Stimulated activated CD4-positive, alpha-beta T cell treated with anti-CD3 and anti-CD28 coated beads, Interleukin-2, amount 100 ng/mL, for 48 hours (primary cell): ENCODE data around the gene LAMC2.
"Not testable (repeated sequence)": the region's sequence is repeated elsewhere in the genome, so short reads cannot be mapped to it uniquely, and the experiment has no call there.

Experiments
- DNase-seq, 2 donors: peaks; one replicate each; pipeline ENCODE4 v3.0.0-alpha.2; 2020

LAMC2 gene

GRCh38 chr1:183239793-183240525 lies 53.9 kb downstream of the LAMC2 start:
- no peak for DNase-seq

DNA sequence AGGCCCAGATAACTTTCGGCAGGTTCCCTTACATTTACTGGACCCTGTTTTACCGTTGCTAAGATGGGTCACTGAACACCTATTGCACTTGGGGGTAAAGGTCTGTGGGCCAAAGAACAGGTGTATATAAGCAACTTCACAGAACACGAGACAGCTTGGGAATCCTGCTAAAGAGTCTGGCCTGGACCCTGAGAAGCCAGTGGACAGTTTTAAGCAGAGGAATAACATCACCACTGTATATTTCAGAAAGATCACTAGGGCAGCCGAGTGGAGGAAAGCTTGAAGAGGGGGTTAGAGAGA lies 54.4 kb downstream of the LAMC2 start:
- DNase-seq = no peak

DNA sequence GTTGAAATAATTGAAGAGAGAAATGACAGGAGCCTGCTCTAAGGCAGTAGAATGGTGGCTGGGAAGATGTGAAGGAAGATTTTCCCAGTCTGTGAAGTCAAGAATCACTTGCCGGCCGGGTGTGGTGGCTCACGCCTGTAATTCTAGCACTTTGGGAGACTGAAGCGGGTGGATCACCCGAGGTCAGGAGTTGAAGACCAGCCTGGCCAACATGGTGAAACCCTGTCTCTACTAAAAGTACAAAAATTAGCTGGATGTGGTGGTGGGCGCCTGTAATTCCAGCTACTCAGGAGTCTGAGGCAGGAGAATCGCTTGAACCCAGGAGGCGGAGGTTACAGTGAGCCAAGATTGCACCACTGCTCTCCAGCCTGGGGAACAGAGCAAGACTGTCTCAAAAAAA lies 54.8 kb downstream of the LAMC2 start:
- not testable (repeated sequence) for DNase-seq

DNA sequence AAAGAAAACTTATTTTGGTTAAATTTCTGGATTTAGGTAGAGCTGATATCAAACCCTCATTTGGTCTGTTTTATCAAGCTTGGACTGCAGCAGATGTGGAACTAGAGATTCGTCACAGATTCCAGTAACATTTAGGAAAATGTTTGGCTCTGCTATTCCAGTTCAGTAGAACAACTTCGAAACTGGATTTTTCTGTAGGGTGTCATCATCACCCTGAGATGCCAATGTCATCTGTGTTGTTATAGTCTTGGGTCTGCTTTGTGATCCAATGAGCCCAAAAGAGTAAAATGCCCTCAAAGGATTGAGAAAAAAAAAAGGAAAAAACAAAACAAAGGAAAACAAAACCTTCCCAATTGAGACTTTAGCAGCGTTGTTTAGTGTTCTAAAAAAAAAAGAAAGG lies 55.4 kb downstream of the LAMC2 start:
- DNase-seq = no peak

- no peak for DNase-seq
These were observed 56.5 kb downstream of the LAMC2 start for GRCh38 chr1:183242556-183242955.

DNA sequence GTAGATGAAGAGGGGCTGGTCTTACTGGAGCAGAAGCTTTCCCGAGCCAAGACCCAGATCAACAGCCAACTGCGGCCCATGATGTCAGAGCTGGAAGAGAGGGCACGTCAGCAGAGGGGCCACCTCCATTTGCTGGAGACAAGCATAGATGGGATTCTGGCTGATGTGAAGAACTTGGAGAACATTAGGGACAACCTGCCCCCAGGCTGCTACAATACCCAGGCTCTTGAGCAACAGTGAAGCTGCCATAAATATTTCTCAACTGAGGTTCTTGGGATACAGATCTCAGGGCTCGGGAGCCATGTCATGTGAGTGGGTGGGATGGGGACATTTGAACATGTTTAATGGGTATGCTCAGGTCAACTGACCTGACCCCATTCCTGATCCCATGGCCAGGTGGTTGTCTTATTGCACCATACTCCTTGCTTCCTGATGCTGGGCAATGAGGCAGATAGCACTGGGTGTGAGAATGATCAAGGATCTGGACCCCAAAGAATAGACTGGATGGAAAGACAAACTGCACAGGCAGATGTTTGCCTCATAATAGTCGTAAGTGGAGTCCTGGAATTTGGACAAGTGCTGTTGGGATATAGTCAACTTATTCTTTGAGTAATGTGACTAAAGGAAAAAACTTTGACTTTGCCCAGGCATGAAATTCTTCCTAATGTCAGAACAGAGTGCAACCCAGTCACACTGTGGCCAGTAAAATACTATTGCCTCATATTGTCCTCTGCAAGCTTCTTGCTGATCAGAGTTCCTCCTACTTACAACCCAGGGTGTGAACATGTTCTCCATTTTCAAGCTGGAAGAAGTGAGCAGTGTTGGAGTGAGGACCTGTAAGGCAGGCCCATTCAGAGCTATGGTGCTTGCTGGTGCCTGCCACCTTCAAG lies 57.3 kb downstream of the LAMC2 start:
- DNase-seq = no peak

DNA sequence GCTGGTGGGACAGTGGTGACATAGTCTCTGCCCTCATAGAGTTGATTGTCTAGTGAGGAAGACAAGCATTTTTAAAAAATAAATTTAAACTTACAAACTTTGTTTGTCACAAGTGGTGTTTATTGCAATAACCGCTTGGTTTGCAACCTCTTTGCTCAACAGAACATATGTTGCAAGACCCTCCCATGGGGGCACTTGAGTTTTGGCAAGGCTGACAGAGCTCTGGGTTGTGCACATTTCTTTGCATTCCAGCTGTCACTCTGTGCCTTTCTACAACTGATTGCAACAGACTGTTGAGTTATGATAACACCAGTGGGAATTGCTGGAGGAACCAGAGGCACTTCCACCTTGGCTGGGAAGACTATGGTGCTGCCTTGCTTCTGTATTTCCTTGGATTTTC lies 58.4 kb downstream of the LAMC2 start:
- DNase-seq = no peak

DNA sequence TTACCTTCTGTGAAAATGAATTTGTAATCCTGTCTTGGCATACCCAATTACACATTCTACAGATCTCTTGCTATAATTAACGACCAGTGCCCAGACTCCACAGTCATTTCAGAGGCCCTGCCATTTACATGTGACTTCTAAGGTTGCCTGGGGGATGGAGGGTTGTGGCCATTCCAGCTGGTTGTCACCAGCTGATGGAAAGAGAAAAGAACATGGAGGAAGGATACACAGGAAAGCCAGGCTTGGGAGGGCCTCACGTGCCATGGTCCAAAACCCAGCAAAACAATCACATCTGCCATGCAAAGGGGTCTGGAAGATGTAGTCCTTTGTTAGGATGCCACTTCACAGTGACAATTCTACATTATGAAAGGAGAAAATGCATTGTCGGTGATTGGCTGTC lies 59.3 kb downstream of the LAMC2 start:
- DNase-seq = no peak

GRCh38 chr1:183246436-183246835 lies 60.4 kb downstream of the LAMC2 start:
- no peak for DNase-seq

- DNase-seq = no peak
These were observed 61.0 kb downstream of the LAMC2 start for GRCh38 chr1:183247066-183247465.

- no peak for DNase-seq
These were observed 61.4 kb downstream of the LAMC2 start for GRCh38 chr1:183247484-183247883.

GRCh38 chr1:183247931-183248330 lies 61.9 kb downstream of the LAMC2 start:
- DNase-seq = no peak

- DNase-seq = no peak
These were observed 63.1 kb downstream of the LAMC2 start for GRCh38 chr1:183248989-183249691.

DNA sequence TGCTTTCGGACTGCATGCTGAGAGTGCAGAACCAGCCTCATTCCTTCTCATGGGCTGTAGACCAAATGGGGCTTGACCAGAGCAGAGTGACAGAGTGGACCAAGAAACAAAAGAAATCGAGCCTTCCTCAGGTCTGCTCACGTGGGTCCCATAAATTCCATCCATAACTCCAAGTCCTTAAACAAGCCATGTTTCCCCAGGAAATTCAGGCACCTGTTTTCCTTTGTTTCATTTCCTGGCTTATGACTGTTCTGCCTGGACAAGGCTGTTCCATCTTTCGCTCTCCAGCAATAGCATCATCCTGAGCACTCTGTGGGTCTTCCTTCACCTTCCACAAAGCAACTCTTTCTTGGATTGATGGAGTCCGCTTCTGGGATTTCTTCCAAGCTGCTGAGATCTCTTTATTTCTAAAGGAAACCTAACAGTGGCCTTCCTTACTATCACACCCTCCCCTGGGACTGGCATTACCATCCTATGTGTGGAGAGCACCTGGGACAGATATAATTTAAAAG lies 63.9 kb downstream of the LAMC2 start:
- no peak for DNase-seq

DNA sequence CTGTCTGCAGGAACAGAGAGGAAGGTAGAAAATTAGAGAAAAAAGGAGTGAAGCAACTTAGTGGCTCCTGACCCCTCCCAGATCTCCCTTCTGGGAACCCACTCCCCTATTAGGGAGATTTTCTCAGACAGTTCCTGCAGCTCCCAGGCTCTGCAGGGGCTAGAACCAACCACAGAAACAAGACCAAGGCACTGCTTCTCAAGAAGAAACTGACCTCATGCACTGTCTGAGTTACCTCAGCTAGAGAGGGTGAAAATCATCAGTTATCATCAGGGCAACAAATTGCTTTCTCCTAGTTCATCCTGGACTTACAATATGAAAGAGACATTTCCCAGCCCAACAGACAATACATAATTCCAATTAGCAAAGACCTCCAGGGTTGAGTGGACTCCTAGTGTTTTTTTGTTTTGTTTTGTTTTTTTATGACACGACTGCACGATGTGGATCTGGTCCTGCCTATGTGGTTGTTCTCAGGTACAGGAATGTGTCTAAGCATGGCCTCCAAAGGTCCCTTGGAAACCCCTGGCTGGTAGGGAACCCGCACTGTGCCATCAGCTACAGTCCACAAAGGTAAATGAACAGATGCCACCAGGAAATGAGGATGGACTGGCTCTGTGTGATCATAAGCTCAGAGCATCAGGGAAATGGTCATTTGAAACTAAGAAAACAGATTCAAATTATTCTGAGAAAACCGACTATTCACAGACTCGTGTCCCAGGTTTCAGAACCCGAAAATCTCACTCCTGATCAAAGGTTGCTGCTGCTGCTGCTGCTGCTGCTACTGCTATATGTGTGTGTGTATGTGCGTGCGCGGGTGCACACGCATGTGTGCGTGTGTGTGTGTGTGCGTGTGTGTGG lies 65.3 kb downstream of the LAMC2 start:
- DNase-seq = no peak

GRCh38 chr1:183251959-183252450 lies 65.9 kb downstream of the LAMC2 start:
- DNase-seq = no peak

DNA sequence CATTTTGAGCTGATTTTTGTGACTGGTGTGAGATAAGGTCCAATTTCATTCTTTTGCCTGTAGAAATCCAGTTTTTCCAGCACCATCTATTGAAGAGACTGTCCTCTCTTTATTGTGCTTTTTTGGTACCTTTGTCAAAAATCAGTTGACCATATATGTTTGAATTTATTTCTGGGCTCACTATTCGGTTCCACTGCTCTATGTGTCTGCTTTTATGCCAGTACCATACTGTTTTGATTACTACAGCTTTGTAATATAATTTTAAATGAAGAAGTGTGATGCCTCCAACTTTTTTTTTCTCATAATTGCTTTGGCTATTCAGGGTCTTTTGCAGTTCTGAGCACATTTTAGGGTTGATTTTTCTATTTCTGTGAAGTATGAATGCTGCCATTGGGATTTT lies 69.0 kb downstream of the LAMC2 start:
- DNase-seq = no peak

GRCh38 chr1:183259924-183260323 lies 73.9 kb downstream of the LAMC2 start:
- no peak for DNase-seq

DNA sequence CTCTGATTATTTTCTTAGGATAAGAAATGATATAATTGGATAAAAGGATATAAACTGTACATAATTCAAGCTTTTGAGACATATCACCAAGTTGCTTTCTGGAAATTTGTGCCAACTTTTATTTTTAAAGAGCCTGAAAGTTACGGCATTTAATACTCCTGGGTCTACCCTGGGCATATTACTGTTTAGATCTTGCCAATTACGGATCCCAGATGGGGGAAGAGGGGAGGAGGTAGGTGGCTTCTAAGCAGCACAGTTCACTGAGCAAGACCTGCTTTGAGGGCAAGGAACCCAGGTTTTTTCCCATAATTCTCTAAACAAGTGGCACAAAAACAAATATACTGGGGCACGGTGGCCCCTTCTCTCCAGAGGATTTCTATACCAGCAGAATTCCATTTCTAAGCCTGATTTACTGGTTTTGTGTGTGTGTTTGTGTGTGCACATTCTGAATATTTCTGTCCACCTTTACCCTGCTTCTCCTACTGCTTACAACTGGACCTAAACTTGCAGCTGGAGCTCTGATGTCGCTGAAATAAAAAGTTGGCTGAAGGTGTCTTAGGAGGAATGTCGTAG lies 76.7 kb downstream of the LAMC2 start:
- DNase-seq = no peak

DNA sequence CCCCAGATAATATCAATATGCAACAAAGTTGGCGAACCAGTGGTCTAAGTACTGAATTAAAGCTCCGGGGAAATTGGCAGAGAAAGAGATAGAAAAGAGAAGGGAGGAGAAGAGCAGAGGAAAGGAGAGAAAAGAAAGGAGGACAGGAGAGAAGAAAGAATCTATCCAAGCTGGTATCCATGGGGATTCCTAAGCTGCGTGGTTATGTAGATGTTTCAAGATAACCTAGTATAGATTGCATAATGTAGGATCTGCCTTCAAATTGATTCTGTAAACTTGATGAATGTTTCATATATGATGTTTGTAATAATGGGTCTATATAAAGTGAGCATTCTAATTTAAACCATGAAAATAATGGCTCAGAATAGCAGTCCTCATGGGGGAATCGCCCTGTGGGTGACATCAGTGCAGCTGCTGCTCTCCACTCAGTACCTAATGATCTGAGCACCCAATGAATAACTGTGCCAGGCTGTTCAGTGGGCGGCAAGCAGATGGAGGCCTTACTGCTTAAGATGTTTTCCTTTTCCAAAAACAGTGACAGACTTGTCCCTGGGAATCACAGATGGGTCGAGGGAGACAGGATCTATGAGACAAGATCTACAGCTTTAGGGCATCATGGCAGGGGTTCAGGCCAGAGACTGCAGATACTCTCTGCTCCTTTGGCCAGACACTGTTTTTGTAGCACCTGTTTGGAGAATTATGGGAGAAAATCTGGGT lies 78.0 kb downstream of the LAMC2 start:
- DNase-seq = no peak

GRCh38 chr1:183267646-183268431 lies 81.8 kb downstream of the LAMC2 start:
- DNase-seq = no peak
